H1 (cell line): Measurements from ENCODE around the gene TSPAN4. TPM values are rescaled to one million over a fixed set of nuclear protein-coding genes. Genes with fewer than 3 reads are reported as not detected.

Experiments used
- ATF3 ChIP-seq: IDR thresholded peaks from 2 replicates; pipeline ENCODE4 v1.6.1; 2011; ENCODE audit warnings: low read depth, mild to moderate bottlenecking, low read length; ENCODE audit not compliant: insufficient read depth
- TBP ChIP-seq: IDR thresholded peaks from 2 replicates; pipeline ENCODE4 v1.6.1; 2011; ENCODE audit warnings: low read depth, low read length, improper control_type of control experiment
- ZNF274 ChIP-seq: IDR thresholded peaks from 2 replicates; pipeline ENCODE4 v1.7.0; 2012; ENCODE audit warnings: low read length, borderline replicate concordance; ENCODE audit errors: extremely low read depth
- polyA plus RNA-seq, 7 experiments: library from polyadenylated mRNA; depleted of rRNA in 3 of 7; stranded (reverse) in 5 of 7; unstranded in 2 of 7; fragments of >200 nt in 5 of 7; fragments of 200-250 nt in 2 of 7; gene quantifications; 1 replicate in 5 of 7; 2 replicates in 1 of 7; 4 replicates in 1 of 7; pipeline versions ENCODE4 v1.2.1 to v1.2.3, GENCODE V29; 2011 to 2013; ENCODE audit warnings: missing spikeins in 2 of 7, mixed read lengths in 2 of 7
- total RNA-seq: library from RNA; stranded (reverse); fragmentation: NEBNext Ultra II Directional; extraction: Animal tissue kit (Norgen Biotek cat#: 25700); gene quantifications from 2 replicates; pipeline ENCODE4 v1.2.1, GENCODE V29; 2021

TSPAN4 gene
- total and polyA plus RNA-seq, 2 of the 8 experiments (the other 6 are each of a cell fraction or from before 2014, with no cell fraction given), result 74.1 to 145 TPM

DNA sequence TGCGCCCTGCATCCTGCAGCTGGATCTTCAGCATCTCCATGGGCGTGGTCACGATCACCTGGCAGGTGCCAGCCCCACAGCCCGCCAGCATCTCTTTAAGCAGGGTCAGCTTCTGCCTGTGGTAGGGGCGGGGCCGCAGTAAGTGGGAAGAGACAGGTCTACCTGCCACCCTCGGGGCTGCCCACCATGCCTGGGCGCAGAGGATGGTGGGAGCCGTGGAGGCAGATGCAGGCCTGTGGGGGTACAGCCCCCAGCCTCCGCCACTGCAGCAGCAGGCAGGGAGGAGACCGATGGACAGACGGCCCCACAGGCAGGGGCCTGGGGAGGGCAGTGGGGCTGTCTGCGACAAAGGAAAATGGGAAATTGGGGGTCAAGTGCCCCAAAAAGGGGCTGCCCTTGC is 49.8 kb upstream of the TSPAN4 start (continued):
- TF ChIP-seq TBP (no peak), ATF3 (no peak), ZNF274 (no peak)
